ENCODE results near the gene AKIRIN2.

The AKIRIN2 gene

GRCh38 chr6:87656857-87657256 is 45.2 kb downstream of the AKIRIN2 start:
- DNase-seq (ENCODE audit: low read depth) = no peak
- no peak overlapping the region for H3K4me3 ChIP-seq (ENCODE audit: low read depth, low read length)
- in situ Hi-C loops (cut with HindIII; ENCODE audit: low sequenced_read_pairs) = no loop called here
- TF ChIP-seq, protein P1, sequence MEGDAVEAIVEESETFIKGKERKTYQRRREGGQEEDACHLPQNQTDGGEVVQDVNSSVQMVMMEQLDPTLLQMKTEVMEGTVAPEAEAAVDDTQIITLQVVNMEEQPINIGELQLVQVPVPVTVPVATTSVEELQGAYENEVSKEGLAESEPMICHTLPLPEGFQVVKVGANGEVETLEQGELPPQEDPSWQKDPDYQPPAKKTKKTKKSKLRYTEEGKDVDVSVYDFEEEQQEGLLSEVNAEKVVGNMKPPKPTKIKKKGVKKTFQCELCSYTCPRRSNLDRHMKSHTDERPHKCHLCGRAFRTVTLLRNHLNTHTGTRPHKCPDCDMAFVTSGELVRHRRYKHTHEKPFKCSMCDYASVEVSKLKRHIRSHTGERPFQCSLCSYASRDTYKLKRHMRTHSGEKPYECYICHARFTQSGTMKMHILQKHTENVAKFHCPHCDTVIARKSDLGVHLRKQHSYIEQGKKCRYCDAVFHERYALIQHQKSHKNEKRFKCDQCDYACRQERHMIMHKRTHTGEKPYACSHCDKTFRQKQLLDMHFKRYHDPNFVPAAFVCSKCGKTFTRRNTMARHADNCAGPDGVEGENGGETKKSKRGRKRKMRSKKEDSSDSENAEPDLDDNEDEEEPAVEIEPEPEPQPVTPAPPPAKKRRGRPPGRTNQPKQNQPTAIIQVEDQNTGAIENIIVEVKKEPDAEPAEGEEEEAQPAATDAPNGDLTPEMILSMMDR (IDR thresholded peaks at IDR 0.05; ENCODE audit: low read depth, low read length, missing control alignments) = no peak

DNA sequence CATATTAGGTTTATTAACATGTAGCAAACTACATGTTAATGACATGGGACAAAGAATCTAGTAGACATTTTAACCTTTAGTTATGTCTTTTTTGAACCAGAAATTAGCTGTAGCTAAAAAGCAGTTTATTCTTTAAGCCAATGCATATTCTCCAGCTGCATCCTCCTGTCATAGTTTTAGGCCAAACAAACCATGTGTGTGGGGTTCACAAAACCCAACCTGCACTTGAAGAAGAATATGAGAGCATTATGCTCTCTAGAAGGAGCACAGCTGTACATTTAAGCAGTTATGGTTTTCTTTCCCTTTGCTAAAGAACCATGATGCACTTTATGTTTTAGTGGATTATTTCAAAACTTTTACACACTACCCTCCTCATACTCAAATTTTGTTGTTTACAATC is 46.2 kb downstream of the AKIRIN2 start:
- in situ Hi-C loops (cut with HindIII; ENCODE audit: low sequenced_read_pairs) = no loop called here
- H3K4me3 ChIP-seq (ENCODE audit: low read depth, low read length) = no peak overlapping the region
- TF ChIP-seq, protein P1 (IDR thresholded peaks at IDR 0.05; ENCODE audit: low read depth, low read length, missing control alignments) = no peak
- no peak for DNase-seq (ENCODE audit: low read depth)

GRCh38 chr6:87654875-87655454 is 47.1 kb downstream of the AKIRIN2 start:
- DNase-seq (ENCODE audit: low read depth) = no peak
- in situ Hi-C loops (cut with HindIII; ENCODE audit: low sequenced_read_pairs) = no loop called here
- no peak overlapping the region for H3K4me3 ChIP-seq (ENCODE audit: low read depth, low read length)
- TF ChIP-seq, protein P1 (IDR thresholded peaks at IDR 0.05; ENCODE audit: low read depth, low read length, missing control alignments) = no peak

DNA sequence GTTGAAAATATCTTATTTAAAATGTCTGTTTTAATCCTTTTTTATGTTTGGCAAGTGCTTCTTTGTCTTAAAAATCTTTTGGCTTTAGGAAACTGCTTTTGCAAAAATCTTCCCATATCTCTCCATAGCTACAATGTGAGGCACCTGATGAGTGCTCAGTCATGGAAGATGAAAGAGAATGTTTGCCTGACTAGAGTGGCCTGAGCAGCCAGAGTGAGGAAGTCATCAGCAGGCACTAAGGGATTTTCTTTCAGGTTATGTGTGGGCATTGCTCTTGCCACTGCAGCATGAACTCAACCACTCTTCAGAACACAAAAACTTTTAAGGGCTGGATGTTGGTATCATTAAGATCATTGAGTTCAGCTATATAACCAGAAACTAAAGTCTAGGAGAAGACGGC is 47.9 kb downstream of the AKIRIN2 start:
- in situ Hi-C loops (cut with HindIII; ENCODE audit: low sequenced_read_pairs) = no loop called here
- no peak for DNase-seq (ENCODE audit: low read depth)
- TF ChIP-seq, protein P1 (IDR thresholded peaks at IDR 0.05; ENCODE audit: low read depth, low read length, missing control alignments) = no peak
- H3K4me3 ChIP-seq (ENCODE audit: low read depth, low read length) = no peak overlapping the region

GRCh38 chr6:87653074-87653962 is 48.7 kb downstream of the AKIRIN2 start:
- no peak for DNase-seq (ENCODE audit: low read depth)

GRCh38 chr6:87645080-87645479 is 57.0 kb downstream of the AKIRIN2 start:
- in situ Hi-C loops (cut with HindIII; ENCODE audit: low sequenced_read_pairs) = no loop called here
- no peak for DNase-seq (ENCODE audit: low read depth)
- TF ChIP-seq, protein P1 (IDR thresholded peaks at IDR 0.05; ENCODE audit: low read depth, low read length, missing control alignments) = no peak
- H3K4me3 ChIP-seq (ENCODE audit: low read depth, low read length) = no peak overlapping the region

More at GRCh38 chr6:87653074-87653962, 48.7 kb downstream of the AKIRIN2 start:
- TF ChIP-seq, protein P1 (IDR thresholded peaks at IDR 0.05; ENCODE audit: low read depth, low read length, missing control alignments) = no peak
- H3K4me3 ChIP-seq (ENCODE audit: low read depth, low read length) = no peak overlapping the region
- in situ Hi-C loops (cut with HindIII; ENCODE audit: low sequenced_read_pairs) = no loop called here
